ENCODE results near the gene ZMYND11. TPM values are rescaled to one million over a fixed set of nuclear protein-coding genes. Genes with fewer than 3 reads are reported as not detected.

ZMYND11 gene
- total and polyA plus RNA-seq, 12 donors: 23.6 to 153 (median 63.6) TPM

GRCh38 chr10:230758-231157 lies 95.5 kb downstream of the ZMYND11 start:
- TF ChIP-seq CTCF (IDR thresholded peaks at IDR 0.05) (peak in 2 of 6 experiments; percentile 20 to 24), POLR2A (IDR thresholded peaks at IDR 0.05) (no peak)
- intact Hi-C loops (cut with DNase I): no loop called here
- 92 to 94% (median 93%) methylated on average over 9 of the region's 9 CpGs for WGBS, 4 donors

GRCh38 chr10:232061-232460 lies 96.8 kb downstream of the ZMYND11 start:
- Histone ChIP-seq H3K27me3 (no peaks in the 10 kb centered on the region), H3K9me3 (replicated peaks in 1 of 3) (no peaks in the 10 kb centered on the region), H3K27ac (no peak overlapping the region), H3K4me3 (no peak overlapping the region), H3K36me3 (replicated peaks in 1 of 2) (no peaks in the 10 kb centered on the region), H3K4me1 (replicated peaks in 1 of 2) (no peaks in the 10 kb centered on the region)
- intact Hi-C loops (cut with DNase I): no loop called here
- TF ChIP-seq POLR2A (IDR thresholded peaks at IDR 0.05) (no peak), CTCF (IDR thresholded peaks at IDR 0.05) (no peak)
- no peak for DNase-seq
- WGBS, 4 donors: 95 to 98% (median 98%) methylated on average over 3 of the region's 3 CpGs

More at GRCh38 chr10:230758-231157, 95.5 kb downstream of the ZMYND11 start:
- Histone ChIP-seq H3K27ac (no peak overlapping the region), H3K4me1 (replicated peaks in 1 of 2) (no peaks in the 10 kb centered on the region), H3K27me3 (no peaks in the 10 kb centered on the region), H3K9me3 (replicated peaks in 1 of 3) (no peaks in the 10 kb centered on the region), H3K4me3 (no peak overlapping the region), H3K36me3 (replicated peaks in 1 of 2) (no peaks in the 10 kb centered on the region)
- no peak for DNase-seq

GRCh38 chr10:232878-233277 lies 97.6 kb downstream of the ZMYND11 start:
- DNase-seq: no peak
- H3K27ac ChIP-seq: no peak overlapping the region
- no peak for TF ChIP-seq POLR2A (IDR thresholded peaks at IDR 0.05)
- TF ChIP-seq CTCF (IDR thresholded peaks at IDR 0.05): no peak
- H3K9me3 ChIP-seq (replicated peaks in 1 of 3): no peaks in the 10 kb centered on the region
- peaks cover 0 to 4% of the 10 kb centered on the region in 2 donors for H3K36me3 ChIP-seq (replicated peaks in 1 of 2)
- H3K4me1 ChIP-seq (replicated peaks in 1 of 2): no peaks in the 10 kb centered on the region
- intact Hi-C loops (cut with DNase I): no loop called here
- no peaks in the 10 kb centered on the region for H3K27me3 ChIP-seq
- H3K4me3 ChIP-seq: no peak overlapping the region
- 93 to 98% (median 97%) methylated on average over 11 of the region's 11 CpGs for WGBS, 4 donors

GRCh38 chr10:234708-235406 lies 99.6 kb downstream of the ZMYND11 start:
- H3K36me3 ChIP-seq (replicated peaks in 1 of 2): peaks cover 0 to 7% of the 10 kb centered on the region in 2 donors
- no peaks in the 10 kb centered on the region for H3K27me3 ChIP-seq
- no peak overlapping the region for H3K4me3 ChIP-seq
- no peak for DNase-seq
- no peaks in the 10 kb centered on the region for H3K9me3 ChIP-seq (replicated peaks in 1 of 3)
- 89 to 96% (median 91%) methylated on average over 9 of the region's 9 CpGs for WGBS, 4 donors
- intact Hi-C loops (cut with DNase I): no loop called here
- TF ChIP-seq CTCF (IDR thresholded peaks at IDR 0.05) (no peak), POLR2A (IDR thresholded peaks at IDR 0.05) (no peak)
- H3K4me1 ChIP-seq (replicated peaks in 1 of 2): no peaks in the 10 kb centered on the region
- no peak overlapping the region for H3K27ac ChIP-seq
